ENCODE measurements around the gene DUSP10. TPM values are rescaled to one million over a fixed set of nuclear protein-coding genes. Genes with fewer than 3 reads are reported as not detected.
A peak's percentile ranks its signal among the peaks of the same experiment; 100 is the strongest.

DUSP10 gene
- total RNA-seq, 2 experiments from 2014 or later = 2.6 to 4.4 TPM

DNA sequence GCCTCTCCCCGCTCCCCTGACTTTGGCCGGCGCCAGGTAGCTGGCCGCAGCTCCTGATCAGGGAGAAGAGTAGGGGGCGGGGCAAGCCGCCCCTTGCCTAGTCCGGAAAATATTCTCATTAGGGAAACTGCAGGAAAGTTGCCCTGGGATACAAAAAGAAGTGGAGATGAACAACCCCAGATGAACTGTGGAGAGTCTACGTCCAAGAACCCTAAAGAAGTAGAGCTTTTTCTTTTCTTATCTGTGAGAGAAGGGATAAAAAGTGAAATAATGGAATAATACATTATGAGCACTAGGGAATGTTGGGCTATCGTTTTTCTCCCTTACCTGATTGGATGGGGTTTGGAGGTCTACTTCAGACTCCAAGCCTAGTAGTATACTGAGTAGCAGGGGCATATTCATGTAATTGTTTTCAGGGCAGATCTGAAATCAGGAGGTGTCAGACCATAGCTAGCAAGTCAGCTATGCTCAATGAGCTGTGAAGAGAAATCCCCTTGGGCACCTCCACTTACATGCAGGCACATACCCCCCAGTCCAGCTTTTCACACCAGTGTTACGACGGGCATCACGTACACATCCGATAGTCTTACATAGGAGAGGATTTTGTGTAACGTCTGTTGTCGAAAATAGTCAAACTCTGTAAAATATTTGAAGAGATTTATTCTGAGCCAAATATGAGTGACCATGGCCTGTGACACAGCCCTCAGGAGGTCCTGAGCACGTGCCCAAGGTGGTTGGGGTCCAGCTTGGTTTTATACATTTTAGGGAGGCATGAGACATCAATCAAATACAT lies 1.7 kb upstream of the DUSP10 start:
- CTCF ChIA-PET (ENCODE audit: unreplicated experiment) = interaction anchor here (0.6 kb wide), 1 partner anchor 15 kb away, joined by 3 read pairs; no protein-coding TSS in a partner anchor
- no peaks in the 10 kb centered on the region for H3K79me2 ChIP-seq (ENCODE audit: insufficient read depth, low read depth, low read length)
- no TSS peak for BruUV-seq (replicated peaks)

DNA sequence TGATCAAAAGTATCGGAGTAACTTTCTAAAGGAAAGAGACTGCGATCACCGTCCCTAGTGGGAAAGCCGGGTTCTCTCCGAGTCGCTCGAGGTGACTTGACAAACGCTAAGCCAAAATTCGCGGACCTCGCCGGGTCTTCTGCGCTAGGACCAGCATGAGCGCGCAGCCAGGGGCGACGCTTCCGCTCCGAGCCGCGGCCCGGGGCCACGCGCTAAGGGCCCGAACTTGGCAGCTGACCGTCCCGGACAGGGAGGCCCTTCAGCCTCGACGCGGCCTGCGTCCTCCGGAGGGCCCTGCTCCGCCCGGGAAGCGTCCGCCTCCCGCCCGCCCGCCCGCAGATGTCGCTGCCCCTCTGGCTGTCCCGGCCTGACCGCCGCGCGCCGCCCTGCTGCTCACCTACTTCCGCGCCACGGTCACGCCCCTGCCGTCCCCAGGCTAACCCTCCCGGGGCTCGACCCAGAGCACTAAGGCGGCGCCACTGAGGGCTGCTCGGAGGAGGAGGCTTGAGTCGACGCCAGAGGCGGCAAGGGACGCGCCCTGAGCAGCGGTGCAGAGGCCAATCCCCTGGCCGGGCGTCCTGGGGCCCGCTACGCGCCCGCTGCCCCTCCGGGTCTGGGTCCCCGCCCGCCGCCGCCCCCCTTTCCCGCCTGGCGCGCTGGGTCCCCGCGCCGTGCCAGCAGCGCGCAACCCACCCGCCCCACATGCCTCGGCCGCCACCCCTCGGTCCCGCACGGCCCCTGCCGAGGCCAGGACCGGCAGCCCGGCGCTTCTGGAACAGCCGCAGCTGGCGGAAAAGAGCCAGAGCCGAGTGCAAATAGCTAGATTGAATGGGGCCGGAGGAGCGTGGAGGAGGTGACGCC lies 896 bp upstream of the DUSP10 start:
- no peaks in the 10 kb centered on the region for H3K9me2 ChIP-seq (ENCODE audit: insufficient read depth, low read length)
- no peaks in the 10 kb centered on the region for H3K9me3 ChIP-seq (ENCODE audit: low read length)
- TF ChIP-seq, protein P1, sequence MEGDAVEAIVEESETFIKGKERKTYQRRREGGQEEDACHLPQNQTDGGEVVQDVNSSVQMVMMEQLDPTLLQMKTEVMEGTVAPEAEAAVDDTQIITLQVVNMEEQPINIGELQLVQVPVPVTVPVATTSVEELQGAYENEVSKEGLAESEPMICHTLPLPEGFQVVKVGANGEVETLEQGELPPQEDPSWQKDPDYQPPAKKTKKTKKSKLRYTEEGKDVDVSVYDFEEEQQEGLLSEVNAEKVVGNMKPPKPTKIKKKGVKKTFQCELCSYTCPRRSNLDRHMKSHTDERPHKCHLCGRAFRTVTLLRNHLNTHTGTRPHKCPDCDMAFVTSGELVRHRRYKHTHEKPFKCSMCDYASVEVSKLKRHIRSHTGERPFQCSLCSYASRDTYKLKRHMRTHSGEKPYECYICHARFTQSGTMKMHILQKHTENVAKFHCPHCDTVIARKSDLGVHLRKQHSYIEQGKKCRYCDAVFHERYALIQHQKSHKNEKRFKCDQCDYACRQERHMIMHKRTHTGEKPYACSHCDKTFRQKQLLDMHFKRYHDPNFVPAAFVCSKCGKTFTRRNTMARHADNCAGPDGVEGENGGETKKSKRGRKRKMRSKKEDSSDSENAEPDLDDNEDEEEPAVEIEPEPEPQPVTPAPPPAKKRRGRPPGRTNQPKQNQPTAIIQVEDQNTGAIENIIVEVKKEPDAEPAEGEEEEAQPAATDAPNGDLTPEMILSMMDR (conservative IDR thresholded peaks at IDR 0.05; ENCODE audit: low read length) = no peak
- TF ChIP-seq EZH2phosphoT487 (IDR thresholded peaks at IDR 0.05; ENCODE audit: borderline replicate concordance, low read depth, low read length) = no peak
- H2AFZ ChIP-seq (ENCODE audit: low read length) = peak overlapping the region; percentile 78
- no peaks in the 10 kb centered on the region for H3K79me2 ChIP-seq (ENCODE audit: insufficient read depth, low read depth, low read length)
- H3K4me2 ChIP-seq (ENCODE audit: low read length) = peak overlapping the region; percentile 74
- peak; percentile 74 for DNase-seq (ENCODE audit: low spot score)
- H4K20me1 ChIP-seq (ENCODE audit: insufficient read depth, low read length) = no peaks in the 10 kb centered on the region
- ChIA-PET CTCF (ENCODE audit: unreplicated experiment) (no interaction called here), POLR2A (interaction anchor here (0.6 to 1.3 kb wide), 8 partner anchors 10 to 970 kb away, joined by 3 to 4 read pairs (median 3); no protein-coding TSS in a partner anchor)
- H3K27ac ChIP-seq (ENCODE audit: low read depth, low read length, poor library complexity, severe bottlenecking) = peak overlapping the region; percentile 67
- intact Hi-C loops (cut with micrococcal nuclease; ENCODE audit: unreplicated experiment) = loop anchor here (5.0 kb wide), 1 partner anchor 970 kb away; the partner anchor contains the start of genes AIDA and BROX
- H3K4me1 ChIP-seq (ENCODE audit: insufficient read depth, low read length, poor library complexity, severe bottlenecking) = peaks cover 17% of the 10 kb centered on the region
- H3K36me3 ChIP-seq (ENCODE audit: insufficient read depth, low read length) = no peaks in the 10 kb centered on the region
- H3K4me3 ChIP-seq (ENCODE audit: low read depth, low read length, poor library complexity, severe bottlenecking) = peak overlapping the region; percentile 71
- TSS peak; percentile 78 for BruUV-seq (replicated peaks)

More for the DNA sequence above, 1.7 kb upstream of the DUSP10 start:
- TF ChIP-seq, protein P1 (conservative IDR thresholded peaks at IDR 0.05; ENCODE audit: low read length) = no peak
- no peak for TF ChIP-seq EZH2phosphoT487 (IDR thresholded peaks at IDR 0.05; ENCODE audit: borderline replicate concordance, low read depth, low read length)
- no peaks in the 10 kb centered on the region for H3K9me3 ChIP-seq (ENCODE audit: low read length)
- peak overlapping the region; percentile 78 for H2AFZ ChIP-seq (ENCODE audit: low read length)
- H3K36me3 ChIP-seq (ENCODE audit: insufficient read depth, low read length) = no peaks in the 10 kb centered on the region
- POLR2A ChIA-PET = interaction anchor here (0.6 to 2.0 kb wide), 9 partner anchors 10 to 969 kb away, joined by 3 to 9 read pairs (median 3); no protein-coding TSS in a partner anchor
- H3K4me2 ChIP-seq (ENCODE audit: low read length) = peak overlapping the region; percentile 74
- H3K27ac ChIP-seq (ENCODE audit: low read depth, low read length, poor library complexity, severe bottlenecking) = peak overlapping the region; percentile 67
- H4K20me1 ChIP-seq (ENCODE audit: insufficient read depth, low read length) = no peaks in the 10 kb centered on the region
- peak; percentile 13 for DNase-seq (ENCODE audit: low spot score)
- H3K4me1 ChIP-seq (ENCODE audit: insufficient read depth, low read length, poor library complexity, severe bottlenecking) = peaks cover 17% of the 10 kb centered on the region
- H3K9me2 ChIP-seq (ENCODE audit: insufficient read depth, low read length) = no peaks in the 10 kb centered on the region
- intact Hi-C loops (cut with micrococcal nuclease; ENCODE audit: unreplicated experiment) = loop anchor here (5.0 kb wide), 1 partner anchor 969 kb away; the partner anchor contains the start of genes AIDA and BROX
- H3K4me3 ChIP-seq (ENCODE audit: low read depth, low read length, poor library complexity, severe bottlenecking) = peak overlapping the region; percentile 71

All from OCI-LY7 (cell line).